ENCODE measurements around the gene IPO11.

The IPO11 gene

GRCh38 chr5:62593331-62593730, 180.8 kb downstream of the IPO11 start:
- Mint-ChIP-seq H3K4me1 (no peaks in the 10 kb centered on the region), H3K36me3 (ENCODE audit: low read depth) (peaks cover 45% of the 10 kb centered on the region), H3K27ac (peak overlapping the region; percentile 39), H3K9me3 (no peaks in the 10 kb centered on the region), H3K4me3 (no peak overlapping the region), H3K27me3 (ENCODE audit: low read depth, poor library complexity) (no peaks in the 10 kb centered on the region)
- no peak for TF ChIP-seq CTCF (IDR thresholded peaks at IDR 0.05)
- no peak for DNase-seq

- Mint-ChIP-seq H3K4me3 (no peak overlapping the region), H3K36me3 (ENCODE audit: low read depth) (peaks cover 33% of the 10 kb centered on the region), H3K27me3 (ENCODE audit: low read depth, poor library complexity) (no peaks in the 10 kb centered on the region), H3K9me3 (no peaks in the 10 kb centered on the region), H3K27ac (no peak overlapping the region), H3K4me1 (no peaks in the 10 kb centered on the region)
- TF ChIP-seq CTCF (IDR thresholded peaks at IDR 0.05), result no peak
- DNase-seq, result no peak
Observed at GRCh38 chr5:62594364-62594984, 181.9 kb downstream of the IPO11 start.

- TF ChIP-seq CTCF (IDR thresholded peaks at IDR 0.05), result no peak
- no peak overlapping the region for H3K4me3 Mint-ChIP-seq
- no peaks in the 10 kb centered on the region for H3K9me3 Mint-ChIP-seq
- DNase-seq, result no peak
- H3K27ac Mint-ChIP-seq, result no peak overlapping the region
- H3K27me3 Mint-ChIP-seq (ENCODE audit: low read depth, poor library complexity), result no peaks in the 10 kb centered on the region
- peaks cover 29% of the 10 kb centered on the region for H3K36me3 Mint-ChIP-seq (ENCODE audit: low read depth)
- no peaks in the 10 kb centered on the region for H3K4me1 Mint-ChIP-seq
Observed at GRCh38 chr5:62596096-62596495, 183.5 kb downstream of the IPO11 start.

GRCh38 chr5:62596691-62597090, 184.1 kb downstream of the IPO11 start:
- Mint-ChIP-seq H3K27me3 (ENCODE audit: low read depth, poor library complexity) (no peaks in the 10 kb centered on the region), H3K9me3 (no peaks in the 10 kb centered on the region), H3K4me1 (no peaks in the 10 kb centered on the region), H3K27ac (no peak overlapping the region), H3K4me3 (no peak overlapping the region), H3K36me3 (ENCODE audit: low read depth) (peaks cover 23% of the 10 kb centered on the region)
- TF ChIP-seq CTCF (IDR thresholded peaks at IDR 0.05), result no peak
- DNase-seq, result no peak

- no peak for DNase-seq
- Mint-ChIP-seq H3K27me3 (ENCODE audit: low read depth, poor library complexity) (no peaks in the 10 kb centered on the region), H3K4me3 (no peak overlapping the region), H3K9me3 (no peaks in the 10 kb centered on the region), H3K27ac (no peak overlapping the region), H3K36me3 (ENCODE audit: low read depth) (peaks cover 16% of the 10 kb centered on the region), H3K4me1 (no peaks in the 10 kb centered on the region)
- no peak for TF ChIP-seq CTCF (IDR thresholded peaks at IDR 0.05)
Observed at GRCh38 chr5:62597314-62597713, 184.8 kb downstream of the IPO11 start.

- no peak for TF ChIP-seq CTCF (IDR thresholded peaks at IDR 0.05)
- H3K4me3 Mint-ChIP-seq, result no peak overlapping the region
- H3K36me3 Mint-ChIP-seq (ENCODE audit: low read depth), result no peaks in the 10 kb centered on the region
- no peak for DNase-seq
- no peaks in the 10 kb centered on the region for H3K9me3 Mint-ChIP-seq
- no peaks in the 10 kb centered on the region for H3K4me1 Mint-ChIP-seq
- no peak overlapping the region for H3K27ac Mint-ChIP-seq
- H3K27me3 Mint-ChIP-seq (ENCODE audit: low read depth, poor library complexity), result no peaks in the 10 kb centered on the region
Observed at GRCh38 chr5:62600560-62601252, 188.1 kb downstream of the IPO11 start.

All from nephron progenitor cell (in vitro differentiated cells).